Measurements from ENCODE around the gene VPS37B. TPM values are rescaled to one million over a fixed set of nuclear protein-coding genes. Genes with fewer than 3 reads are reported as not detected.

VPS37B gene
- total and polyA plus RNA-seq, 12 donors: 11.0 to 52.4 (median 28.0) TPM

DNA sequence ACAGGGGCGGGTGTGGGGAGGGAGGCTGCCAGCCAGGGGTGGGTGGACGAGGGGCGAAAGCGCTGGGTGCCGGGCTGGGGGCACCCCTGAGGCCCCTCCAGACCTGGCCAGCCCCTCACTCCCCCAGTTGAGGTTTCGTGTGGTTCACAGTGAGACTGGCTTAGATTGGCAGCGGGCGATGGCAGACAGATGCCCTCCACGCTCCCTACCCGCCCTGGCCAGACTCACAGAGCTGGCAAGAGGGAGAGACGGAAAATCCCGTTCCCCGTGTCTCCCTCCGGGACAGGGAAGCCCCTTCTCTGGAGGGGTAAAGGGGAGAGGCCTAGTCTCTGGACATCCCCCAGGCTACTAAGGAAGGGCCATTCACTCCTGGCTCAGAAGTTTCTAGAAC, 33.2 kb upstream of the VPS37B start:
- Histone ChIP-seq H3K27ac (no peak overlapping the region), H3K4me1 (replicated peaks in 1 of 2) (no peaks in the 10 kb centered on the region), H3K36me3 (replicated peaks in 1 of 2) (no peaks in the 10 kb centered on the region), H3K27me3 (no peaks in the 10 kb centered on the region), H3K4me3 (no peak overlapping the region), H3K9me3 (replicated peaks in 1 of 3) (no peaks in the 10 kb centered on the region)
- 78 to 95% (median 94%) methylated on average over 4 to 14 of the region's 14 CpGs for WGBS, 4 donors
- intact Hi-C loops (cut with DNase I): no loop called here
- no peak for DNase-seq
- no peak for TF ChIP-seq POLR2A (IDR thresholded peaks at IDR 0.05)
- TF ChIP-seq, protein P1, sequence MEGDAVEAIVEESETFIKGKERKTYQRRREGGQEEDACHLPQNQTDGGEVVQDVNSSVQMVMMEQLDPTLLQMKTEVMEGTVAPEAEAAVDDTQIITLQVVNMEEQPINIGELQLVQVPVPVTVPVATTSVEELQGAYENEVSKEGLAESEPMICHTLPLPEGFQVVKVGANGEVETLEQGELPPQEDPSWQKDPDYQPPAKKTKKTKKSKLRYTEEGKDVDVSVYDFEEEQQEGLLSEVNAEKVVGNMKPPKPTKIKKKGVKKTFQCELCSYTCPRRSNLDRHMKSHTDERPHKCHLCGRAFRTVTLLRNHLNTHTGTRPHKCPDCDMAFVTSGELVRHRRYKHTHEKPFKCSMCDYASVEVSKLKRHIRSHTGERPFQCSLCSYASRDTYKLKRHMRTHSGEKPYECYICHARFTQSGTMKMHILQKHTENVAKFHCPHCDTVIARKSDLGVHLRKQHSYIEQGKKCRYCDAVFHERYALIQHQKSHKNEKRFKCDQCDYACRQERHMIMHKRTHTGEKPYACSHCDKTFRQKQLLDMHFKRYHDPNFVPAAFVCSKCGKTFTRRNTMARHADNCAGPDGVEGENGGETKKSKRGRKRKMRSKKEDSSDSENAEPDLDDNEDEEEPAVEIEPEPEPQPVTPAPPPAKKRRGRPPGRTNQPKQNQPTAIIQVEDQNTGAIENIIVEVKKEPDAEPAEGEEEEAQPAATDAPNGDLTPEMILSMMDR (IDR thresholded peaks at IDR 0.05): no peak

DNA sequence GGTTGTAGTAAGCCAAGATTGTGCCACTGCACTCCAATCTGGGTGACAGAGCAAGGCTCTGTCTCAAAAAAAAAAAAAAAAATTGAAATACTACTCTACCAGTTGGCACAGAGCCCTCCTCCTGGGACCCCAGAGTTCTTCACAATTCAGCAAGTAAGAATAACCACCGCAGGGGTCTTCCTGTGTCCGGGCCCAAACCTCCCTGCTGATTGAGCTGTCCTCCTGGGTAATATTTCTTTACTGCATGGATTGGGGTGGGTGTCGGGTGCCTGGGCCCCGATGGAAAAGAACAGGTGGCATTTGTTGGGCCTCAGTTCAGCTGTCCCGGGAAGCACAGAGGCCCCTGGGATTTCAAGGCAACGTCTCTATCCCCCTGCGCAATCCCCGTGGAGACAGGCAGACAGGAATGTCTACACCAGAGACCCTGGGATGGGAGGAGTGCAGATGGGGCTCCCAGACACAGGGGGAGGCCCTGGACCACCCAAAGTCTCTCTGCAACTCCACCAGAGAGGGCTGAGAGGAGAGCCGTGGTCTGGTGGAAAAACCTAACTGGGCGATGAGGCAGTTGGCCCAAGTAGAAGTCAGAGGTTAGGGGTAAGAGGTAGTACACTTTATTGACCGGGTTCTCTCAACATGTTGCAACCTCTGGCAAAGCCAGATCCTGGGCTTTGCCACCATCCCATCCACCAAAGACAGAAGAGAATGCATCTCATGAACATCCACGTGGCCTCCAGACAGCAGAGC, 32.7 kb upstream of the VPS37B start:
- WGBS, 4 donors: 87 to 97% (median 92%) methylated on average over 11 to 12 of the region's 12 CpGs
- DNase-seq: no peak
- Histone ChIP-seq H3K9me3 (replicated peaks in 1 of 3) (no peaks in the 10 kb centered on the region), H3K27ac (no peak overlapping the region), H3K27me3 (no peaks in the 10 kb centered on the region), H3K4me1 (replicated peaks in 1 of 2) (no peaks in the 10 kb centered on the region), H3K36me3 (replicated peaks in 1 of 2) (no peaks in the 10 kb centered on the region), H3K4me3 (no peak overlapping the region)
- TF ChIP-seq, protein P1 (IDR thresholded peaks at IDR 0.05): no peak
- TF ChIP-seq POLR2A (IDR thresholded peaks at IDR 0.05): no peak
- intact Hi-C loops (cut with DNase I): no loop called here

DNA sequence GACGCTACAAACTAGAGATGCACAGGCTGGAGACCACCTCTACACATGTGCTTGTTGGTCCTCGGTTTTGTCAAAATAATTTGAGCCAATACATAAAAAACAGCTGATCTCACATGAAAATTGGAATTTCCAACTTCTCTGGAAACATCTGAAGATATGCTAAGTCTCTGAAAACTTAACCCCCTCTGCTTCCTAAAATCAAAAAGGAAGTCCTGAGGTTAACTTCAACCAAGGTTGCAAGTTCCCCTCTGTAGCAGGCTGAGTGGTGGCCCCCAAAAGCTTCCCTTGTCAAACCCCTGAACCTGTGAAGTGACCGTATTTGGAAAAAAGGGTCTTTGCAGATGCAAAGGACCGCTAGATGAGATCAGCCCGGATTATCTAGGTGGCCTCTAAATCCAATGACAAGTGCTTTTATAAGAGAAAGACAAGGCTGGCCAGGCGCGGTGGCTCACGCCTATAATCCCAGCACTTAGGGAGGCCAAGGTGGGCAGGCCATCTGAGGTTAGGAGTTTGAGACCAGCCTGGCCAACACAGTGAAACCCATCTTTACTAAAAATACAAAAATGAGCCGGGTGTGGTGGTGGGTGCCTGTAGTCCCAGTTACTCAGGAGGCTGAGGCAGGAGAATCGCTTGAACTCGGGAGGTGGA, 32.0 kb upstream of the VPS37B start:
- no peaks in the 10 kb centered on the region for H3K27me3 ChIP-seq
- no peak for DNase-seq
- no peaks in the 10 kb centered on the region for H3K36me3 ChIP-seq (replicated peaks in 1 of 2)
- no peak overlapping the region for H3K4me3 ChIP-seq
- no peak overlapping the region for H3K27ac ChIP-seq
- no peaks in the 10 kb centered on the region for H3K4me1 ChIP-seq (replicated peaks in 1 of 2)
- no peaks in the 10 kb centered on the region for H3K9me3 ChIP-seq (replicated peaks in 1 of 3)
- intact Hi-C loops (cut with DNase I): no loop called here
- no peak for TF ChIP-seq POLR2A (IDR thresholded peaks at IDR 0.05)
- TF ChIP-seq, protein P1 (IDR thresholded peaks at IDR 0.05): no peak
- 80 to 91% (median 88%) methylated on average over 10 to 11 of the region's 11 CpGs for WGBS, 4 donors

DNA sequence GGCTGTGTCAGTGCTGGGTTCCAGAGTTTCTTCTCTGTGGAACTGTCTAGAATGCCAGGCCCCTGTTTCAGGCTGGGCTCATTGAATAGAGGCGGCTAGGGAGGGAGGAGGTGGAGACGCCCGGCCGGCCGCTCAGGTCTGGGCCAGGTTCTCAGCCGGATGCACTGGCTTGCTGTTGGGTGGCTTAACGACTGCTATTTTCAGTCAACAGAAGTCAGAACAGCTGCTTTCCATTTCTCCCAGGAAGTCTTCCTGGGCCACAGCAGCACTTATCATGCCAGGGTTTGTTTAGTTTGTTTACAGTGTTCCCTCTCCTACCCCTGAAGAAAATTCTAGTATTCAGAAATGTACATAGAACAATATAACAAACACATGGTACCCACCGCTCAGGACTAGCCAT, 26.0 kb upstream of the VPS37B start:
- no peaks in the 10 kb centered on the region for H3K9me3 ChIP-seq (replicated peaks in 1 of 3)
- DNase-seq: no peak
- H3K27ac ChIP-seq: no peak overlapping the region
- no peaks in the 10 kb centered on the region for H3K27me3 ChIP-seq
- 84 to 92% (median 87%) methylated on average over 8 of the region's 8 CpGs for WGBS, 4 donors
- no peak overlapping the region for H3K4me3 ChIP-seq
- H3K4me1 ChIP-seq (replicated peaks in 1 of 2): peaks cover 13 to 16% of the 10 kb centered on the region in 2 donors
- intact Hi-C loops (cut with DNase I): no loop called here
- no peaks in the 10 kb centered on the region for H3K36me3 ChIP-seq (replicated peaks in 1 of 2)
- TF ChIP-seq POLR2A (IDR thresholded peaks at IDR 0.05): no peak
- TF ChIP-seq, protein P1 (IDR thresholded peaks at IDR 0.05): no peak
